Measurements from ENCODE around the gene PIGC. TPM values are rescaled to one million over a fixed set of nuclear protein-coding genes. Genes with fewer than 3 reads are reported as not detected.

PIGC gene
- total RNA-seq, 1 experiment from 2014 or later = 26.1 TPM

GRCh38 chr1:172397221-172397620, 46.6 kb downstream of the PIGC start:
- Mint-ChIP-seq H3K4me1 (ENCODE audit: low read depth, unreplicated experiment) (peaks cover 28% of the 10 kb centered on the region), H3K36me3 (ENCODE audit: insufficient read depth, unreplicated experiment) (peaks cover 5% of the 10 kb centered on the region), H3K9me3 (ENCODE audit: unreplicated experiment) (no peaks in the 10 kb centered on the region), H3K27ac (ENCODE audit: unreplicated experiment) (no peak overlapping the region), H3K27me3 (ENCODE audit: insufficient read depth, unreplicated experiment) (no peaks in the 10 kb centered on the region), H3K4me3 (ENCODE audit: unreplicated experiment) (no peak overlapping the region)
- H3K9me3 ChIP-seq = no peaks in the 10 kb centered on the region
- H3K36me3 ChIP-seq (ENCODE audit: control insufficient read depth, insufficient read depth, low read length) = no peaks in the 10 kb centered on the region
- intact Hi-C loops (cut with micrococcal nuclease; ENCODE audit: unreplicated experiment) = loop anchor here (5.0 kb wide), 1 partner anchor 130 kb away; no protein-coding TSS in a partner anchor
- no TSS peak for BruUV-seq (replicated peaks)
- DNase-seq = no peak
- H3K27me3 ChIP-seq (replicated peaks; ENCODE audit: control insufficient read depth, insufficient read depth, low read length) = no peaks in the 10 kb centered on the region
- CTCF ChIA-PET = no interaction called here
- POLR2A ChIA-PET = no interaction called here
- no peak for TF ChIP-seq CTCF (IDR thresholded peaks at IDR 0.05; ENCODE audit: insufficient read depth in 1 of 2, low read depth in 1 of 2, low read length in 1 of 2, severe bottlenecking in 1 of 2, unreplicated experiment in 1 of 2)
- H3K4me1 ChIP-seq = peaks cover 15% of the 10 kb centered on the region
- H3K4me3 ChIP-seq (ENCODE audit: low read depth, low read length) = no peak overlapping the region

GRCh38 chr1:172395576-172395975, 48.3 kb downstream of the PIGC start:
- ChIA-PET POLR2A (no interaction called here), CTCF (no interaction called here)
- Mint-ChIP-seq H3K27ac (ENCODE audit: unreplicated experiment) (no peak overlapping the region), H3K4me1 (ENCODE audit: low read depth, unreplicated experiment) (peaks cover 27% of the 10 kb centered on the region), H3K27me3 (ENCODE audit: insufficient read depth, unreplicated experiment) (no peaks in the 10 kb centered on the region), H3K9me3 (ENCODE audit: unreplicated experiment) (no peaks in the 10 kb centered on the region), H3K36me3 (ENCODE audit: insufficient read depth, unreplicated experiment) (peaks cover 5% of the 10 kb centered on the region), H3K4me3 (ENCODE audit: unreplicated experiment) (no peak overlapping the region)
- BruUV-seq (replicated peaks) = no TSS peak
- DNase-seq = no peak
- no peak for TF ChIP-seq CTCF (IDR thresholded peaks at IDR 0.05; ENCODE audit: insufficient read depth in 1 of 2, low read depth in 1 of 2, low read length in 1 of 2, severe bottlenecking in 1 of 2, unreplicated experiment in 1 of 2)
- Histone ChIP-seq H3K4me1 (peaks cover 15% of the 10 kb centered on the region), H3K9me3 (no peaks in the 10 kb centered on the region), H3K27me3 (replicated peaks; ENCODE audit: control insufficient read depth, insufficient read depth, low read length) (no peaks in the 10 kb centered on the region), H3K4me3 (ENCODE audit: low read depth, low read length) (no peak overlapping the region), H3K36me3 (ENCODE audit: control insufficient read depth, insufficient read depth, low read length) (no peaks in the 10 kb centered on the region)
- intact Hi-C loops (cut with micrococcal nuclease; ENCODE audit: unreplicated experiment) = loop anchor here (5.0 kb wide), 1 partner anchor 128 kb away; no protein-coding TSS in a partner anchor

GRCh38 chr1:172394811-172395210, 49.1 kb downstream of the PIGC start:
- Histone ChIP-seq H3K4me3 (ENCODE audit: low read depth, low read length) (no peak overlapping the region), H3K4me1 (peaks cover 17% of the 10 kb centered on the region), H3K27me3 (replicated peaks; ENCODE audit: control insufficient read depth, insufficient read depth, low read length) (no peaks in the 10 kb centered on the region), H3K36me3 (ENCODE audit: control insufficient read depth, insufficient read depth, low read length) (no peaks in the 10 kb centered on the region), H3K9me3 (no peaks in the 10 kb centered on the region)
- no TSS peak for BruUV-seq (replicated peaks)
- no peak overlapping the region for H3K27ac Mint-ChIP-seq (ENCODE audit: unreplicated experiment)
- H3K9me3 Mint-ChIP-seq (ENCODE audit: unreplicated experiment) = no peaks in the 10 kb centered on the region
- ChIA-PET POLR2A (interaction anchor here (0.9 kb wide), 1 partner anchor 163 kb away, joined by 3 read pairs; no protein-coding TSS in a partner anchor), CTCF (interaction anchor here (0.6 kb wide), 1 partner anchor 537 kb away, joined by 3 read pairs; no protein-coding TSS in a partner anchor)
- intact Hi-C loops (cut with micrococcal nuclease; ENCODE audit: unreplicated experiment) = loop anchor here (5.0 kb wide), 1 partner anchor 128 kb away; no protein-coding TSS in a partner anchor
- peaks cover 5% of the 10 kb centered on the region for H3K36me3 Mint-ChIP-seq (ENCODE audit: insufficient read depth, unreplicated experiment)
- H3K4me1 Mint-ChIP-seq (ENCODE audit: low read depth, unreplicated experiment) = peaks cover 24% of the 10 kb centered on the region
- H3K27me3 Mint-ChIP-seq (ENCODE audit: insufficient read depth, unreplicated experiment) = no peaks in the 10 kb centered on the region
- no peak overlapping the region for H3K4me3 Mint-ChIP-seq (ENCODE audit: unreplicated experiment)
- DNase-seq = no peak
- no peak for TF ChIP-seq CTCF (IDR thresholded peaks at IDR 0.05; ENCODE audit: insufficient read depth in 1 of 2, low read depth in 1 of 2, low read length in 1 of 2, severe bottlenecking in 1 of 2, unreplicated experiment in 1 of 2)
